Left ventricle myocardium superior (tissue), 1 donor: ENCODE results near the gene RALA. TPM values are rescaled to one million over a fixed set of nuclear protein-coding genes. Genes with fewer than 3 reads are reported as not detected.
A peak's percentile ranks its signal among the peaks of the same experiment; 100 is the strongest.

Experiments used
- ATAC-seq: fragments of 200-7000 bp; cut with Tn5 transposase; one replicate; pipeline ENCODE4 v1.9.1; 2020; ENCODE audit warnings: mild to moderate bottlenecking, moderate library complexity
- DNase-seq: peaks from one replicate; pipeline ENCODE4 v3.0.0-alpha.2; 2020
- intact Hi-C: fragments of 100-400 bp; cut with micrococcal nuclease; formaldehyde crosslinking; loops from one replicate; pipeline ENCODE4 v1.11.0; 2022
- total RNA-seq: library from RNA; stranded (reverse); fragmentation: NEBNext Ultra II Directional; extraction: Animal tissue kit (Norgen Biotek cat#: 25700); gene quantifications from one replicate; pipeline ENCODE4 v1.2.1, GENCODE V29; 2021
- donor health status: DM: no; HTN: yes; CAD: no; lungs with severe emphysema.

Gene RALA
- total RNA-seq, 1 donor from 2014 or later: 38.0 TPM

DNA sequence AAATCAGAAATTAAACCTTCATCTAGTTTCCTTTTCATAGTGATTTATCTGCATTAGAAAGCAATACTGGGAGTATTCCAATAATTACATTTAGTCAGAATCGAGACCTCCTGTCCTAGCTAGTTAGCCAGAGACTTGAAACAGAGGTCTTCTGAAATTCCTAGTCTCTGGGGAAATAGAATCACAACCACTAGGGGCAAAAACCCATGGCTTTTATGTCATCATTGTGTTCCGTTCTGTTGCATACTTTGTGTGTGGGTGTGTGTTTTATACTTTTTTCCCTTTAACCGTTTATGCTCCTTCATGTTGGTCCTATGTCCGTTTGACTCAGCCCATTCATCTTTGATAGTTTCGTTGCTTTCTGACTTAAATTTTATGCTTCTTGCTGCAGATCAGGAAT is 79.8 kb downstream of the RALA start:
- DNase-seq: no peak
- intact Hi-C loops: no loop called here
- ATAC-seq: no peak

DNA sequence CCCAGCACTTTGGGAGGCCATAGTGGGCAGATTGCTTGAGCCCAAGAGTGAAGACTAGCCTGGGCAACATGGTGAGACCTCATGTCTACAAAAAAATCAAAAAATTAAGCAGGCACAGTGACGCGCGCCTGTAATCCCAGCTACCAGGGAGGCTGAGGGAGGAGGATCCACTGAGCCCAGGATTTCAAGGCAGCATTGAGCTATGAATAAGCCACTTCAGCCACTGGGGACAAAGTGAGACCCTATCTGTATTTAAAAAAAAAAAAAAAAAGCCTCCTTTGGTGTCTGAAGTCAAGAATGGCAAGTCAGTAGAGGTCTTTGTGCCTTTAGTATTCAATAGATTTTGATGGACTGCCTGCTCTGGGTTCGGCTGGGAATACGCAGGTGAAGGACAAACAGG is 85.7 kb downstream of the RALA start:
- DNase-seq (no peak), ATAC-seq (no peak)
- intact Hi-C loops: no loop called here

DNA sequence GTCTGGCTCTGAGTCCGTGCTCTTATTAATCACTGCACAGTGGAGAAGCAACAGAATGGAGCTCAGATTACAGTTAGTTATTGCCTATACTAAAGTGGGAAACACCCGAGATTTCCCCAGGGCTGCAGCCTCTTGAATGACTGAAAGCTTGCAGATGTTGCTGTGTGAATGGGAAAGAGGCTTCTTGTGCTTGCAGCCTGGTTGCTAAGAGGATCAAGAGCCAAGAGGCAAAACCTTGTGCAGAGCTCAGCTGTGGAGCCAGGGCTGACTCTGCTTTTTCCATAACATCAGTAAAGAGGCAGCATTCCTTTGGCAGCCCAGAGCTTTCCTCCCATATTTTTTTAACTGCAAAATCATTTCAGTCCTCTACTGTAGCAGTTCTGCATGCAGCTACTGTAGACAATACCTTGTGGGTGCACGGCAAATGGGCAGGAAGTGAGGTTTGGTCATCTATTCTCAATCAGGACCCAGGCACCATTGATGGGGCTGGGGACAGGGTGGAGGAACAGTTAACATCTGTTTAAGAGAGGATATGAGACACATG is 86.5 kb downstream of the RALA start:
- DNase-seq (peak; percentile 37), ATAC-seq (peak; percentile 88)
- intact Hi-C loops: no loop called here

- ATAC-seq: no peak
- intact Hi-C loops: no loop called here
- DNase-seq: no peak
Measured at GRCh38 chr7:39712751-39713150, 89.4 kb downstream of the RALA start.

DNA sequence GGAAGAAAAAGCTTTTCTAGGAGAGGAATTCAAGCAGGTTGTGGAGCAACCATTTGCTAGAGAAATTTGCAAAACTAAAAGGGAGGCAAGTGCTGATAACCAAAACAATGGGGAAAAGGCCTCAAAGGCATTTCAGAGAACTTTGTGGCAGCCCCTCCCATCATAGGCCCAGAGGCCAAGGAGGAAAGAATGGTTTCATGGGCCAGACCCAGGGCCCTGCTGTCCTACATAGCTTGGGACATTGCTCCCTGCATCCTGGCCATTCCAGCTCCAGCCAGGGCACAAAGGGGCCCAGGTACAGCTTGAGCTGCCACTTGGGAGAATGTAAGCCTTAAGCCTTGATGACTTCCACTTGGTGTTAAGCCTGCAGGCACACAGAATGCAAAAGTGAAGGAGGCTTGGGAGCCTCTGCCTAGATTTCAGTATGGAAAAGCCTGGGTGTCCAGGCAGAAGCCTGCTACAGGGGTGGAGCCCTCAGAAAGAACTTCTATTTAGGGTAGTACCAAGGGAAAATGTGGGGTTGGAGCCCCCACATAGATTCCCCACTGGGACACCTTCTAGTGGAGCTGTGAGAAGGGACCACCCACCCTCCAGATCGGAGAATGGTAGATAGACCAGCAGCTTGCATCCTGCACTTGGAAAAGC is 91.2 kb downstream of the RALA start:
- intact Hi-C loops: no loop called here
- DNase-seq (no peak), ATAC-seq (no peak)

DNA sequence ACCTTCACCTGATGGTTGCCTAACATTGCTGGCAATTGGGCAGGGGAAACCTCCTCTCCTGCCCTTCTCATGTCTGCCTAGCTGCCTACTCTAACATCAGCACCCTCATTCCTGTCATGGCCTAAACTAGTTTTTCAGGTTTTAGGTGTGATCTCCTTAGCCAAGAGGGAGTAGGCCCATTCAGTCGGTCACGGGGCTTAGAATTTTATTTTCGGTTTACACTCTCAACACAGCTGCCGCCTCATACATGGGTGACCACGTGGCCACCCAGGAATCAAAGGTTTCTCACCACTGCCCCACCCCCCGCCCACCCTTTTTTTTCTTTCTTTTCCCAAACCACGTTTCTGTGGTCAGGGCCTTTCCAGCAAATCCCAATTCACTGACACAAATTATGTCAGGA is 97.2 kb downstream of the RALA start:
- intact Hi-C loops: no loop called here
- no peak for DNase-seq
- ATAC-seq: no peak

GRCh38 chr7:39721345-39721744 is 98.0 kb downstream of the RALA start:
- DNase-seq (no peak), ATAC-seq (no peak)
- intact Hi-C loops: no loop called here

DNA sequence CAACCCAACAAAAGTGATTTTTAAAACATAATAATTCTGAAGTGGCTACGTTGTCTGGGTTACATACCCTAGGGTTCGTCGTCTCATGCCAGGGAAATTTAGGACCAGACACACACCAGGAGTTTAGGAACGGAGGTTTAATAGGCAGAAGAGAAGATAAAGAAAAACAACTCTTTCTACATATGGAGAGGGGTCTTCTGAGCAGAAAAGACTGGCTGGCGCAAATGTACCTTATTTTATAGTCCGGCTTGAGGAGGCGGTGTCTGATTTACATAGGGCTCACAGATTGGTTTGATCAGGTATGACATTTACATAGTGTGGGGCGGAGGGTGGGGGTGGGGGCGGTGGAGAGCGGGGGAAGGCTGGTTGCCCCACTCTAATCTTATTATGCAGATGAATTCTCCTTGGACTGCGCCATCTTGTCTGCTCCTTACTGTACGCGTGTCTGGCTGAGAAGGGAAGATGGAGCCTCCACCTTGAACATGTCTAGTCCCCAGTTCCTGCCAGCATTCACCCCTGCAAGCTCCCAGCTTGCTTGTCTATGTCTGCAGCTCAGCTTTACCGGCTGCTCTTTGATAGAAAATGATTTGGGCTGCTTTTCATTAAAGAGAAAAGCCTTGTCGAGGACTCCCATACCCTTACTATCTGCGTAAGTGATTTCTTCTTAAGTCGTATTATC is 98.7 kb downstream of the RALA start:
- DNase-seq (no peak), ATAC-seq (no peak)
- intact Hi-C loops: no loop called here

DNA sequence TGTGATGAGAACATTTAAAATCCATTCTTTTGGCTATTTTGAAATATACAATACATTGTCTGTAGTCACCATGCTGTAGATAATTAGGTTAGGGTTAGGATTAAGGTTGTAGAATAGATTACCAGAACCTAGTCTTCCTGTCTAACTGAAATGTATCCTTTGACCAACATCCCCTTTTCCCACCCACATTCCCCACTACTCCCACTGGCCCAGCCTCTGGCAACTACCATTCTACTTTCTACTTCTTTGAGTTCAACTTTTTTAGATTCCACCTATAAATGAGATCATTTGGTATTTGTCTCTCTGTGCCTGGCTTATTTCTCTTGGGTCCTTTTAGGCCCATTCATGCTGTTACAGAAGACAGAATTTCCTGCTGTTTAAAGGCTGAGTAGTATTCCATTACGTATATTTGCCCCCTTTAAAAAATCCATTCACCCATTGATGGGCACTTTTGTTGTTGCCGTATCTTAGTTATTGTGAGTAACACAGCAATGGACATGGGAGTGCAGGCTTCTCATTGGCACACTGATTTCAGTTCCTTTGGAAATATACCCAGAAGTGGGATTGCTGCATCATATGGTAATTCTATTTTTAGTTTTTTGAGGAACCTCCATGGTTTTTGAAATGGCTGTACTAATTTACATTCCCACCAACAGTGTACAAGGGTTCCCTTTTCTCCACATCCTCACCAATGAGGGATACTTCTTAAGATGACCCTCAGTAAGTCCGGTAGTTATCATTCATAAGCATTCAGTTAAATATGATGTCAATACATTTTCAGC is 104.0 kb downstream of the RALA start:
- ATAC-seq (no peak), DNase-seq (no peak)
- intact Hi-C loops: no loop called here

GRCh38 chr7:39732837-39733804 is 109.7 kb downstream of the RALA start:
- intact Hi-C loops: no loop called here
- peak; percentile 97 for DNase-seq
- ATAC-seq: peak; percentile 96

- no peak for DNase-seq
- intact Hi-C loops: no loop called here
- ATAC-seq: no peak
Measured at GRCh38 chr7:39733881-39734632, 110.7 kb downstream of the RALA start.

GRCh38 chr7:39734633-39735004 is 111.2 kb downstream of the RALA start:
- DNase-seq (no peak), ATAC-seq (no peak)
- intact Hi-C loops: no loop called here

DNA sequence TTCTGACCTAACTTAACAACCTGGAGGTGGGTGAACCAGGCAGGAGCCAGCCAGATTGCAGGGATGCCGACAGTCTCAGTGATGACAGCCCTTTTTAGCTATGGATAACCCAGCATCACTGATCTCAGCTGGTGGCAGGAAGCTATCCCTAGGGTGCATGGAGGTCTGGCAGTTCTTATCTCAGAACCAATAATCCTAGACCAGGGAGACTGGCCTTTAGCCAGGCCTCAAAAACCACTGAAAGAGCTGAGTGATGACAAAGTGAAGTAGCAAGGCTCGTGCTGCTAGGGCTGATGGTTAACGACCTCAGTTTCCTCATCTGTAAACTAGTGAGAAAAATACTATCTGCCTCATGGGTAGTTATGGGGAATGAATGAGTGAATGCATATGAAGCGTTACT is 112.5 kb downstream of the RALA start:
- ATAC-seq (no peak), DNase-seq (no peak)
- intact Hi-C loops: no loop called here

DNA sequence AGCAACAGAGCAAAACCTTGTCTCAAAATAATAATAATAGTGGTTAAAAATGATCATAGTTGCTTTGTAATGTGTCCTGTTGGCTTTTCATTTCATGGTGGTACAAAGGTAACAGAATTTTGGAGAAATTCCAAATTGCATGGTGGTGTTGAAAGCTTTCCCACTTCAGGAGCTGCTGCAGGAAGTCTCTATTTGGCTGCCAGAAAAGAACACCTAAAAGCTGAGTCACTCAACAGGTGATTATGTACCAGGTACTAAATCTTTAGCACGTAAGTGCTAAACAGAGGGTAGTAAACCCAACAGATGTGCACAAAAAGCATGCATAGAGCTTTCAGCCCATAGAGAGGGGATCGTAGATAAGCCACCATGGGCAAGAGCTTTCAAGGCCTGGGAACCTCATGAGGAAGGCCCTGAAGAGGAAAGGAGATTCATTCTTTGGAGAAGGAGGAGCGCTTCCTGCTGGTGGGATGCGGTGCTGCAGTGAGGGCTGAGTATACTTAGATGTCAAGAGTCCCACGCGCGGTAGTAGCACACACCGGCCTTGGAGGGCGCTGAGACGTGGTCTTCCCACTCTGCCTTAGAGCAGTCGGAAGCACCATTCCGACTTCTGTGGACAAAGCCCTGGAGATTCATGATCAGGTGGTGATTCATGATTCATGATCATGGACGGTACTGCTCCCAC is 118.7 kb downstream of the RALA start:
- intact Hi-C loops: no loop called here
- DNase-seq (peak; percentile 69), ATAC-seq (peak; percentile 56)

GRCh38 chr7:39744620-39745019 is 121.2 kb downstream of the RALA start:
- intact Hi-C loops: no loop called here
- ATAC-seq (no peak), DNase-seq (no peak)

- DNase-seq (no peak), ATAC-seq (no peak)
- intact Hi-C loops: no loop called here
Measured at GRCh38 chr7:39745320-39745719, 121.9 kb downstream of the RALA start.

- ATAC-seq (peak; percentile 92), DNase-seq (peak; percentile 78)
- intact Hi-C loops: loop anchor here (2.0 kb wide), 1 partner anchor 165 kb away; no protein-coding TSS in a partner anchor
Measured at GRCh38 chr7:39746103-39746819, 122.9 kb downstream of the RALA start.
